Endothelial cell (in vitro differentiated cells): Measurements from ENCODE around the gene EHBP1. TPM values are rescaled to one million over a fixed set of nuclear protein-coding genes. Genes with fewer than 3 reads are reported as not detected.

Source experiments
- DNase-seq: peaks from one replicate; pipeline ENCODE4 v3.0.0; 2021; ENCODE audit warnings: low spot score
- H3K27ac Mint-ChIP-seq: one replicate; pipeline ENCODE4 v1.8.0; 2021; ENCODE audit warnings: mixed read lengths, inconsistent platforms; ENCODE audit not compliant: unreplicated experiment
- H3K27me3 Mint-ChIP-seq: one replicate; pipeline ENCODE4 v1.8.0; 2021; ENCODE audit warnings: mild to moderate bottlenecking, moderate library complexity, mixed read lengths, inconsistent platforms; ENCODE audit not compliant: unreplicated experiment
- H3K36me3 Mint-ChIP-seq: one replicate; pipeline ENCODE4 v1.8.0; 2021; ENCODE audit warnings: mild to moderate bottlenecking, low read depth, mixed read lengths, inconsistent platforms; ENCODE audit not compliant: unreplicated experiment
- H3K4me1 Mint-ChIP-seq: one replicate; pipeline ENCODE4 v1.8.0; 2021; ENCODE audit warnings: mild to moderate bottlenecking, mixed read lengths, inconsistent platforms; ENCODE audit not compliant: unreplicated experiment
- H3K4me3 Mint-ChIP-seq: one replicate; pipeline ENCODE4 v1.8.0; 2021; ENCODE audit warnings: mild to moderate bottlenecking, mixed read lengths, inconsistent platforms; ENCODE audit not compliant: unreplicated experiment
- H3K9me3 Mint-ChIP-seq: one replicate; pipeline ENCODE4 v1.8.0; 2021; ENCODE audit warnings: mixed read lengths, inconsistent platforms; ENCODE audit not compliant: unreplicated experiment
- CTCF ChIP-seq: fragments of 200-600 bp; sonication (generic); IDR thresholded peaks from one replicate; pipeline ENCODE4 v1.5.0; 2021; ENCODE audit warnings: antibody characterized with exemption; ENCODE audit not compliant: unreplicated experiment
- total RNA-seq: library from RNA; stranded (reverse); fragmentation: NEBNext Ultra II Directional; extraction: Animal tissue kit (Norgen Biotek cat#: 25700); gene quantifications from one replicate; pipeline ENCODE4 v1.2.1, GENCODE V29; 2021; ENCODE audit not compliant: unreplicated experiment

Gene EHBP1
- total RNA-seq, 1 donor from 2014 or later, result 54.4 TPM

- no peak for DNase-seq
- no peaks in the 10 kb centered on the region for H3K36me3 Mint-ChIP-seq
- H3K4me1 Mint-ChIP-seq, result no peaks in the 10 kb centered on the region
- no peak for TF ChIP-seq CTCF
- no peak overlapping the region for H3K4me3 Mint-ChIP-seq
- H3K27me3 Mint-ChIP-seq, result peaks cover 3% of the 10 kb centered on the region
- H3K9me3 Mint-ChIP-seq, result no peaks in the 10 kb centered on the region
- no peak overlapping the region for H3K27ac Mint-ChIP-seq
Observed at GRCh38 chr2:62685256-62685655, 20.3 kb upstream of the EHBP1 start.

GRCh38 chr2:62686012-62686685, 19.4 kb upstream of the EHBP1 start:
- DNase-seq, result no peak
- peaks cover 3% of the 10 kb centered on the region for H3K27me3 Mint-ChIP-seq
- no peaks in the 10 kb centered on the region for H3K4me1 Mint-ChIP-seq
- no peak for TF ChIP-seq CTCF
- no peaks in the 10 kb centered on the region for H3K36me3 Mint-ChIP-seq
- H3K9me3 Mint-ChIP-seq, result no peaks in the 10 kb centered on the region
- H3K4me3 Mint-ChIP-seq, result no peak overlapping the region
- H3K27ac Mint-ChIP-seq, result no peak overlapping the region

GRCh38 chr2:62687636-62688035, 17.9 kb upstream of the EHBP1 start:
- Mint-ChIP-seq H3K4me1 (no peaks in the 10 kb centered on the region), H3K27me3 (peaks cover 1% of the 10 kb centered on the region), H3K9me3 (no peaks in the 10 kb centered on the region), H3K36me3 (no peaks in the 10 kb centered on the region), H3K27ac (no peak overlapping the region), H3K4me3 (no peak overlapping the region)
- no peak for TF ChIP-seq CTCF
- DNase-seq, result no peak

- no peak for DNase-seq
- H3K27ac Mint-ChIP-seq, result no peak overlapping the region
- H3K4me1 Mint-ChIP-seq, result no peaks in the 10 kb centered on the region
- no peak overlapping the region for H3K4me3 Mint-ChIP-seq
- H3K36me3 Mint-ChIP-seq, result no peaks in the 10 kb centered on the region
- TF ChIP-seq CTCF, result no peak
- H3K27me3 Mint-ChIP-seq, result peaks cover 1% of the 10 kb centered on the region
- H3K9me3 Mint-ChIP-seq, result no peaks in the 10 kb centered on the region
Observed at GRCh38 chr2:62688771-62689170, 16.7 kb upstream of the EHBP1 start.

- Mint-ChIP-seq H3K4me1 (no peaks in the 10 kb centered on the region), H3K4me3 (no peak overlapping the region), H3K9me3 (no peaks in the 10 kb centered on the region), H3K27me3 (no peaks in the 10 kb centered on the region), H3K36me3 (no peaks in the 10 kb centered on the region), H3K27ac (no peak overlapping the region)
- TF ChIP-seq CTCF, result no peak
- DNase-seq, result no peak
Observed at GRCh38 chr2:62691186-62691585, 14.3 kb upstream of the EHBP1 start.
